ENCODE results near the gene CCDC188.

DNA sequence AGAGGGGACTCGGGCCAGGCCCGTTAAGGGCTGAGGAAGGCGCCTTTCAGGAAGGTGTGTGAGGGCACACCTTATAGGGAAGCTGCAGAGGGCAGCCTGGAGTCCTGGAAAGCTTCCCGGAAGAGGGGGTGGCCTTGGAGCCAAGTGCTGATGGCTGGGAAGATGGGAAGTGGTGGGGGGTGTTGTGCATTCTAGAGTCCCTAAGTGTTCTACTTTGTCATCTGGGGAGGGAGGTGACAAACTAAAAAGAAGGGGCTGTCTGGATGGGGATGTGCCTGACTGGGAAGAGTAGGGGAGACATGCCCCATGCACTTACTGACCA, 12.5 kb downstream of the CCDC188 start:
- no peak for TF ChIP-seq CTCF (IDR thresholded peaks at IDR 0.05)
- no peak for TF ChIP-seq EZH2 (IDR thresholded peaks at IDR 0.05; ENCODE audit: borderline replicate concordance, insufficient read depth, low read depth, low read length, poor library complexity, severe bottlenecking)
